GM12875 (cell line): ENCODE results near the gene FSCN2.
"Not testable (repeated sequence)": the region's sequence is repeated elsewhere in the genome, so short reads cannot be mapped to it uniquely, and the experiment has no call there.

Experiments used
- H3K4me3 ChIP-seq: one replicate; pipeline ENCODE4 v1.5.1; 2011; ENCODE audit warnings: low read depth, low read length, control low read depth
- CTCF ChIP-seq: IDR thresholded peaks from 2 replicates; pipeline ENCODE4 v1.5.1; 2011; ENCODE audit warnings: low read depth, mild to moderate bottlenecking, control low read depth, inconsistent platforms, low read length, moderate library complexity, borderline replicate concordance; ENCODE audit not compliant: insufficient read depth

The FSCN2 gene

GRCh38 chr17:81583589-81584342 is 55.6 kb downstream of the FSCN2 start:
- no peak for TF ChIP-seq CTCF
- H3K4me3 ChIP-seq, result no peak overlapping the region

- not testable (repeated sequence) for H3K4me3 ChIP-seq
Observed at GRCh38 chr17:81584771-81585170, 56.6 kb downstream of the FSCN2 start.

GRCh38 chr17:81586096-81586495 is 57.9 kb downstream of the FSCN2 start:
- no peak for TF ChIP-seq CTCF
- no peak overlapping the region for H3K4me3 ChIP-seq
